ENCODE measurements around the gene PLPP3. TPM values are rescaled to one million over a fixed set of nuclear protein-coding genes. Genes with fewer than 3 reads are reported as not detected.

The PLPP3 gene
- total RNA-seq, 1 donor from 2014 or later, result 53.9 TPM

DNA sequence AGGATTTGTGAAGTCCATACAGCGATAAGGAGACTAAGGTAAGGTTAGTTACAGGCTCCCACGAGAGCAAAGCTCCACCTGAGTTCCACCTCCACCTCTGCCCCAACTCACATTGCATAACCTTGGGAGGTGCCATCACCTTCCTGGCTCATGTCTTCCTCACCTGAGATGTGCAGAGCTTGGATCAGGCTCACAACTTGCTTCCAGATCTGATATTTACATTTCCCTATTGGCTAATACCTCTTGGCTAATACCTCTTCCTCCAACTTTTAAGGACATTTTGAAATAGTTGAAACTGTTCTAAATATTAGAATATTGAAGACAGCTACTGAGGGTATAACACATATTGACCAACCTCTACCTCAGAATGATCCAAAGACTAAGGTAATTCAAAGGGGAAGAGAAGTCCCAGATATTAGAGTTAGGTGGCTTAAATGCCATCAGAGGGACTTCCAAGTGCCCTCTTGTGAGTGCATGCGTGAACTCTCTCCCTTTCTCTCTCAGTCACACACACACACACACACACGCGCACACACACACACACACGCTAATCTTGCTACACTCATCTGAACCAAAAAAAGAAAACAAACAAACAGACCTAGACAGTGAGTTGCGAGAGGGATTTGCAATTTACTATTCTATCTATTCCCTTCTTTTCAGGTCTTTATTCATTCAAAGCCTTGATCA lies 134.3 kb downstream of the PLPP3 start:
- DNase-seq (ENCODE audit: low spot score) (peak; percentile 87), ATAC-seq (peak; percentile 64)

Other genes starting within 250 kb of the PLPP3 start
- 0.40 TPM for gene PRKAA2, start 65.8 kb upstream of the PLPP3 start, total RNA-seq
- 19.4 TPM for gene FYB2, start 239.8 kb upstream of the PLPP3 start, total RNA-seq

Data from left lobe of liver (tissue), 2 donors.